GM19240 (cell line): ENCODE results near the gene THAP11.
"Not testable (repeated sequence)": the region's sequence is repeated elsewhere in the genome, so short reads cannot be mapped to it uniquely, and the experiment has no call there.

Source experiments
- DNase-seq: peaks from one replicate; pipeline ENCODE4 v3.0.0; 2011; ENCODE audit warnings: low spot score; ENCODE audit not compliant: insufficient read length

Gene THAP11

DNA sequence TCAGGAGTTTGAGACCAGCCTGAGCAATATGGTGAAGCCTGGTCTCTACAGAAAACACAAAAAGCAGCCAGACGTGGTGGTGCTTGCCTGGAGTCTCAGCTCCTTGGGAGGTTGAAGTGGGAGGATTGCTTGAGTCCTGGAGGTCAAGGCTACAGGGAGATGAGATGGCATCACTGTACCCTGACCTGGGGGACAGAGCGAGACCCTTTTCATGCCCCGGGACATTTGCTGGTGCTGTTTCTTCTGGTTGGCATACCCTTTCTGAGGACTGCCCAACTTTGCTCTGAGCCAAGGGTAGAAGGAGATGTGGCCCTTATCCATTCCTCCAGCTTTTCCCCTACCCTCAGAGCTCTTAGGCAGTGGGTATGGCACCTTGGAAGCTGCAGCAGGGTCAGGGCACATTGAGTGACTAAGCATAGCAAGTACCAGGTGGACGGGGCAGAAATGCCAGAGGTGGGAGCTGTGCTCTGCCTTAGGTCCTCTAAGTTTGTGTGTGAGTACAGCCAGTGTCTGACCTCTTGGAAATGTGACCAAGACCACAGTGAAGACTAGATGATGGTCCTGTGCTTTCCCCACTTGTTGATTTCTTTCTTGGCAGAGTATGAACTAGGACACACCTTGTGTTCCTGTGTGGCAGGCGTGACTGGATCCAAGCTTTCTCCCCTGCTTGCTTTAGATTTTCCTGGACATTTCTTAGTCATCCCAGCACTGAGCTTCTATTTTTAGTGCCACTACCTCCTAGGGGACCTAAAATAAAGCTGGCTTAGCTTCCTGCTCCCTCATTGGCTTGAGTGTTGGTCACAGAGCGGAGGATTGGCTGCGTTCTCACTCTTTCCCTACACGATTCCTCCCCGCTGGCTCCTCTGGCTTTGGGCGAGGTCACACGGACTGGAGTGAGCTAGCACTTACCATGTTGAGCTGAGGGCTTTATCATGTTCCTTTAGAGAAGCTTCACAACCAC lies 20.8 kb downstream of the THAP11 start:
- no peak for DNase-seq

- not testable (repeated sequence) for DNase-seq
These were observed 21.9 kb downstream of the THAP11 start for GRCh38 chr16:67864044-67864443.

GRCh38 chr16:67864594-67864993 lies 22.5 kb downstream of the THAP11 start:
- no peak for DNase-seq

DNA sequence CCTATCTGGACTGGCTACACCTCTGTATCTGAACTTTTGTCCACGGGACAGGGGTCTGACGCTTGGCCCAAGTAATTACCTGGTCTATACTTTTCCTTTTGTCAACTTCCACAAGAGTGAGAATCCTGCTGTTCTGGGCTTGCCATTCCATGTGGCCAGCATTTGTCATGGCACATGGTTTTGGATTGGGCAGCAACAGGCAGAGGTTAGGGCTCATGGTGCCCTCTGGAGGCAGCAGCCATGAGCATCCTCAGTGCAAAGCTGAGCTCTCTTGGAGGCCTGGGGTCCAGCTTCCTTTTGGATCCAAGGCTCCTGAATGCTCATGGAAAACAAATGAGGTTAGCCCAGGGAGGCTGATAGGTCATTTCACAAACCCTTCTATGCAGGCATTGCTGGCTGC lies 23.2 kb downstream of the THAP11 start:
- no peak for DNase-seq

GRCh38 chr16:67868290-67868689 lies 26.2 kb downstream of the THAP11 start:
- DNase-seq = no peak

GRCh38 chr16:67869653-67870052 lies 27.5 kb downstream of the THAP11 start:
- DNase-seq = no peak

- no peak for DNase-seq
These were observed 29.1 kb downstream of the THAP11 start for GRCh38 chr16:67871256-67871655.

DNA sequence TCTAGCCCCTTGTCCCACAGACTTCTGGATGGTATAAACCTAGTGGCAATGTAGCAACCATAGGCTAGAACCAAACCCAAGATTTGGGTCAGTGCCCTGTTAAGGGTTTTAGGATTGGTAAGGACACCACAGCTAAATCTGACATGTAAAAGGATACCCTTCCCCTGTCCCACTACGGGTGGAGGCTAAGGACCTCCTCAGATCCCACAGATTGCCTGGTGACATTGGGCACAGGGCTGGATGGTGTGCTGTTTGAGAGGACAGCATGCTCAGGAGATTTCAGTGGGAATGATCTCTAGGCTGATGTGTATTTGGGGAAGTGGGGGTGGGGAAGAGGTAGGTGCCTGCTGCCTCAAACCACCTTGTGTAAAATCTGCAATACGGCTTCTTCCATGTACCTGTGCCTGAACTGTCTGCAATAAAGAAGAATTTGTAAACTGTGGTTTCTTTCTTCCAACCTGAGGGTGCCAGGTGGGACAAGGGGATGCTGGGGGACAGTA lies 30.1 kb downstream of the THAP11 start:
- no peak for DNase-seq

DNA sequence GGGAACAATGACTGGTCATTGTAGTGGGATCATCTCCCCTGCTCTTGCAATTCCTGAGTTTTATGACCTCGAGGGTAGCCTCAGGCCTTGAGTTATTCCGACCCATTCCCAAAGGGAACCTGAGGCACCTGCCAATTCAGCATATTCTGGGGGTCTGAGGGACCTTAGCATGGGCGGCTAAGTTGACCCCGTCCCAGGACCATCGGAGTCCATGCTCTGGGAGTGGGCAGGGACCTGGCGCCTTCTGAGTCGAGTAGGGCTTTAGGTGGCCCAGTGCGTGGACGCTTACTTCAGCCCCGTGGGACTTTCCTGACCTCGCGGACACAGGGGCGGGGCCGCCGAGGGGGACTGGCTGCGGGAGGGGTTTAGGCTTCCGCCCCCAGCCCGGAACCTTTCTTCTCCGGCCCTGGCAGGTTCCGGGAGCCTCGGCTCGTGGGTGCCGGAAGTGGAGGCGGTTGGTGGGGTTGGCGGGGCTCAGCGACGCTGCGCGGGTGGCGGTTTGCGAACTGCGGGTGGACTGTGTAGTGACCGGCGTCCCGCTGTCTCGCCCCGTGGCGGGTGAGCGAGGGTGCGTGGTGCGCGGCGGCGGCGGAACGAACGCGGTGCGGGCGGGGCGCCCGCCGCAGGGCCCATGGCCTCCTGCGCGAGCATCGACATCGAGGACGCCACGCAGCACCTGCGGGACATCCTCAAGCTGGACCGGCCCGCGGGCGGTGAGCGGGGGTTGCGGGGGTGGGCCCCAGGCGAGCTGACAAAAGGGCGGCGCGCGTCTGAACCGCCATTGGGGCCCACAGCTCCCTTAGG lies 30.7 kb downstream of the THAP11 start, which contains the start of gene EDC4:
EDC4 (plus strand) TSS at position 422 of the 804 bp plus-strand sequence; CDS start at position 632, 210 bp downstream.
- DNase-seq = peak; percentile 91

DNA sequence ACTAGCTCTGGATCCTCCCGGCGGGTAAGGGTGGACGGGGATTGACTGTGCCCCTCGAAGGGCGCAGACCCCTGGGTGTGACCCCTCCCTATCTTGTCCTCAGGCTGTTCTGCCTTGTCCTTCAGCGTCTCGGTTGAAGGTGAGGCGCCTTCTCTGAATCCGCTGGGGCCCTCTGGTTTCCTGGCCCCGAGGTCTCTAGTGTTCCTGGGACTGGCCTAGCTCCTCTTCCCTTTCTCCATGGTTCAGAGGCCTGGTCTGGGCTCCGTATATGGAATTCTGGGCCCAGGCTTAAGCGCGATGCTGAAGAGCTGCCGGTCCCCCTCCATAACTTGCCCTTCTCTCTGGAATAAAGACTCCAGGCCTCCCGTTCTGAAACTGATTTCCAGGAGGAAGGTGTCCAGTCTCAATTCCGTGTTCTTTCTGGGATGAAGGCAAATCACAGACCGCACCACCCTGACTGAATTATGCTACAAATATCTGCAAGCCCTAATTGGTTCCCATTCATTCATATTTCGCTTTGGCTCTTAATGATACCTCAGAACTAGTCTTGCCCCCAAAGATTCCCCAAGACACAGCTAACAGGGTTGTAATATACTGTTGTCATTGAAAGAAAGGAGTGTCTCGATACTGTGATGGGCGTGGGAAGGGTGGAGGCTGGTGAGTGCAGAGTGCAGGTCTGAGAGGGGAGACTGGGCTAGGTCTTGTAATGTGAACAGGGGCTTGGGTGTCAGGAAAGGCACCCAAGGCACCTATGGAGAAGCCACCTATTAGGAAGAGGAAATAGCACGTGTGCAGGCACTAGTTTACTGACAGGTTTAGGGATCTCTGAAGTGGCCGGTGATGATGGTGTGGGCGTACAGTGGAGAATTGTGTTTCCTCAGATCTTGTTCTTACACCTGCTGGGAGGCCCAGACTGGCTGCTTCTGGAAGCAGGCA lies 31.6 kb downstream of the THAP11 start:
- no peak for DNase-seq

- DNase-seq = no peak
These were observed 32.3 kb downstream of the THAP11 start for GRCh38 chr16:67874372-67874771.

DNA sequence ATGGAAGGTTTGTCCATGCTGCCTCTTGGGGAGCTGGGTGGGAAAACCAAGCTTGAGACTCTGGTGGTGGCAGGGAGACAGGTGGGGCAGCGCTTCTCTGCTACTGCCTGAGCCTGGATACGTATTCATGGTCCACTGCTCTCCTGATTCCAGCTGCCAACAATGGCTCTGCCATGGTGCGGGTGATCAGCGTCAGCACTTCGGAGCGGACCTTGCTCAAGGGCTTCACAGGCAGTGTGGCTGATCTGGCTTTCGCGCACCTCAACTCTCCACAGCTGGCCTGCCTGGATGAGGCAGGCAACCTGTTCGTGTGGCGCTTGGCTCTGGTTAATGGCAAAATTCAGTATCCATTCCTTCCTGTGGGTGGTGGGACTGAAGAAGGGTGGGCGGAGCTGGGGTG lies 34.9 kb downstream of the THAP11 start:
- no peak for DNase-seq

- no peak for DNase-seq
These were observed 36.1 kb downstream of the THAP11 start for GRCh38 chr16:67878232-67878631.

DNA sequence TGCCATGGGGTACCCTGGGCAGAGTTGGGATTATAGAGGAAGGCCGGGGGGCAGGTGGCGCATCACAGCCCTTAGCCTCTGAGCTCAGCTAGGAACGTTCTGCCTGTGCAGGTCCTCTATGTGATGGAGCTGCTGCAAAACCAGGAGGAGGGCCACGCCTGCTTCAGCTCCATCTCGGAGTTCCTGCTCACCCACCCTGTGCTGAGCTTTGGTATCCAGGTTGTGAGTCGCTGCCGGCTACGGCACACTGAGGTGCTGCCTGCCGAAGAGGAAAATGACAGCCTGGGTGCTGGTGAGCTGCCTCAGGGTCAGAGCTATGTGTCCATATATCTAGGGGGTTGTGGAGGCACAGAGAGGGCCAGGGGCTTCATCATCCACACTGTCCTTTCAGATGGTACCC lies 36.7 kb downstream of the THAP11 start:
- no peak for DNase-seq

- DNase-seq = no peak
These were observed 37.3 kb downstream of the THAP11 start for GRCh38 chr16:67879462-67879861.

DNA sequence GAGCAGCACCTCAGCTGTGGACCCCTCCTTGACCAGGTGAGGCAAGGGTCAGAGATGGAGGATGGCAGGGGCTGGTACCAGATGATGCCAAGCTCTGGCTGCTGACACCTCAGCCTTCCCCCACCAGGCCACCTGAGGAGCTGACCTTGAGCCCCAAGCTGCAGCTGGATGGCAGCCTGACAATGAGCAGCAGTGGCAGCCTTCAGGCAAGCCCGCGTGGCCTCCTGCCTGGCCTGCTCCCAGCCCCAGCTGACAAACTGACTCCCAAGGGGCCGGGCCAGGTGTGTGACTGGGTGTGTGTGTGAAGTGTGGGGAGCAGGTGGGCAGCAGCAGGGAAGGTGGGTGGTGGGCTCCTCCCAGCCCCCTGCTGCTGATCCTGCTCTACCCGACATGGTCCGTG lies 37.8 kb downstream of the THAP11 start:
- DNase-seq = no peak

GRCh38 chr16:67880584-67880983 lies 38.5 kb downstream of the THAP11 start:
- no peak for DNase-seq

GRCh38 chr16:67881621-67882161 lies 39.6 kb downstream of the THAP11 start:
- no peak for DNase-seq

DNA sequence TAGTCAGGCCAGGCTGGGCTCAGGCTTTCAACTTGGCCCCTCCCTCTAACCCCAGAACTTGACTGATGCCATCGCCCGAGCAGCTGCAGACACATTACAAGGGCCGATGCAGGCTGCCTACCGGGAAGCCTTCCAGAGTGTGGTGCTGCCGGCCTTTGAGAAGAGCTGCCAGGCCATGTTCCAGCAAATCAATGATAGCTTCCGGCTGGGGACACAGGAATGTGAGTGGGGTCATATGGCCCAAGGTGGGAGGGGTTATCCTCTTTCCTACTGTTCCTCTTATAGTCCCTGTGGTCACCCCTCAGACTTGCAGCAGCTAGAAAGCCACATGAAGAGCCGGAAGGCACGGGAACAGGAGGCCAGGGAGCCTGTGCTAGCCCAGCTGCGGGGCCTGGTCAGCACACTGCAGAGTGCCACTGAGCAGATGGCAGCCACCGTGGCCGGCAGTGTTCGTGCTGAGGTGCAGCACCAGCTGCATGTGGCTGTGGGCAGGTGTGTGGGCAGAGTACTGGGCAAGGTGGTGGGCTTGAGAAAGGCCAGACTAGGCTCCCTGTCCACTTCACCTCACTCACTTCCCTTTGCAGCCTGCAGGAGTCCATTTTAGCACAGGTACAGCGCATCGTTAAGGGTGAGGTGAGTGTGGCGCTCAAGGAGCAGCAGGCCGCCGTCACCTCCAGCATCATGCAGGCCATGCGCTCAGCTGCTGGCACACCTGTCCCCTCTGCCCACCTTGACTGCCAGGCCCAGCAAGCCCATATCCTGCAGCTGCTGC lies 40.4 kb downstream of the THAP11 start:
- no peak for DNase-seq
